IMR-90 (cell line): ENCODE data around the gene AIRE. TPM values are rescaled to one million over a fixed set of nuclear protein-coding genes. Genes with fewer than 3 reads are reported as not detected.

Source experiments
- ATAC-seq: fragments of 200-7000 bp; cut with Tn5 transposase; 2 replicates; pipeline ENCODE4 v1.9.1; 2020; ENCODE audit warnings: low read depth, mild to moderate bottlenecking, moderate library complexity
- BruUV-seq: library from RNA; stranded (reverse); fragments of 400-500 nt; replicated peaks from 2 replicates; lab custom pipeline; 2021; lab: Mats Ljungman, UMichigan
- CTCF ChIA-PET: fragments of 300-600 bp; formaldehyde crosslinking; extraction: SDS; loops from one replicate; lab custom pipeline; 2021; ENCODE audit warnings: antibody characterized with exemption; lab: Yijun Ruan, JAX
- POLR2A ChIA-PET: fragments of 300-600 bp; sonication (Branson Sonifier 250); formaldehyde crosslinking; loops from one replicate; lab custom pipeline; 2022; ENCODE audit warnings: antibody characterized with exemption; ENCODE audit not compliant: unreplicated experiment; lab: Charles Lee
- DNase-seq: peaks from one replicate; pipeline ENCODE4 v3.0.0; 2013
- H2AFZ ChIP-seq: replicated peaks from 2 replicates; pipeline ENCODE3; 2013; ENCODE audit warnings: low read length, mild to moderate bottlenecking; ENCODE audit not compliant: poor library complexity
- H2AK5ac ChIP-seq: 2 replicates; pipeline ENCODE4 v1.6.1; 2013; ENCODE audit warnings: low read depth, low read length, inconsistent platforms
- H2AK9ac ChIP-seq: replicated peaks from 2 replicates; pipeline ENCODE3; 2013; ENCODE audit warnings: mild to moderate bottlenecking, low read depth, low read length, moderate library complexity; ENCODE audit not compliant: poor library complexity
- H2BK120ac ChIP-seq: 2 replicates; pipeline ENCODE4 v1.6.1; 2013; ENCODE audit warnings: low read depth, low read length, inconsistent platforms
- H2BK15ac ChIP-seq: 3 replicates; pipeline ENCODE4 v1.6.1; 2013; ENCODE audit warnings: low read depth, low read length, inconsistent platforms
- H2BK20ac ChIP-seq: 2 replicates; pipeline ENCODE4 v1.6.1; 2013; ENCODE audit warnings: low read depth, mild to moderate bottlenecking, inconsistent platforms, low read length, moderate library complexity
- H2BK5ac ChIP-seq: 2 replicates; pipeline ENCODE4 v1.6.1; 2013; ENCODE audit warnings: mild to moderate bottlenecking, low read depth, low read length, inconsistent platforms; ENCODE audit not compliant: poor library complexity, severe bottlenecking
- H3K14ac ChIP-seq: replicated peaks from 2 replicates; pipeline ENCODE4 v1.6.1; 2013; ENCODE audit warnings: low read depth, low read length, inconsistent platforms
- H3K18ac ChIP-seq: 2 replicates; pipeline ENCODE4 v1.6.1; 2013; ENCODE audit warnings: low read depth, low read length, control low read depth
- H3K23ac ChIP-seq: 2 replicates; pipeline ENCODE4 v1.6.1; 2013; ENCODE audit warnings: low read depth, low read length, inconsistent platforms
- H3K27ac ChIP-seq: 2 replicates; pipeline ENCODE4 v1.5.1; 2013; ENCODE audit warnings: mild to moderate bottlenecking, control low read depth, low read length; ENCODE audit not compliant: insufficient read depth
- H3K27me3 ChIP-seq: 2 replicates; pipeline ENCODE4 v1.6.1; 2013; ENCODE audit warnings: low read length; ENCODE audit not compliant: control insufficient read depth, insufficient read depth
- H3K36me3 ChIP-seq: 2 replicates; pipeline ENCODE4 v1.6.1; 2013; ENCODE audit warnings: low read length, mixed read lengths; ENCODE audit not compliant: control insufficient read depth, insufficient read depth
- H3K4ac ChIP-seq: 2 replicates; pipeline ENCODE4 v1.6.1; 2013; ENCODE audit warnings: low read depth, low read length, inconsistent platforms
- H3K4me1 ChIP-seq: 2 replicates; pipeline ENCODE4 v1.6.1; 2013; ENCODE audit warnings: low read length, mixed read lengths; ENCODE audit not compliant: control insufficient read depth, insufficient read depth
- H3K4me2 ChIP-seq: 2 replicates; pipeline ENCODE4 v1.6.1; 2013; ENCODE audit warnings: low read depth, mild to moderate bottlenecking, control low read depth, low read length, moderate library complexity
- H3K4me3 ChIP-seq: 2 replicates; pipeline ENCODE4 v1.5.1; 2013; ENCODE audit warnings: low read depth, mild to moderate bottlenecking, control low read depth, low read length, moderate library complexity; ENCODE audit not compliant: insufficient read depth
- H3K56ac ChIP-seq: 2 replicates; pipeline ENCODE4 v1.6.1; 2013; ENCODE audit warnings: low read length, inconsistent platforms; ENCODE audit not compliant: insufficient read depth; ENCODE audit errors: extremely low read depth
- H3K79me1 ChIP-seq, 2 experiments: 2 replicates each; pipeline ENCODE4 v1.6.1; 2013; ENCODE audit warnings: low read length in 2 of 2, inconsistent platforms in 1 of 2, low read depth in 1 of 2
- H3K9ac ChIP-seq: 2 replicates; pipeline ENCODE4 v1.6.1; 2013; ENCODE audit warnings: low read depth, low read length, control low read depth
- H3K9me1 ChIP-seq: 2 replicates; pipeline ENCODE4 v1.6.1; 2013; ENCODE audit warnings: low read length, inconsistent platforms; ENCODE audit not compliant: insufficient read depth
- H3K9me3 ChIP-seq: 2 replicates; pipeline ENCODE4 v1.6.1; 2013; ENCODE audit warnings: low read length; ENCODE audit not compliant: control insufficient read depth, insufficient read depth
- H4K20me1 ChIP-seq: 2 replicates; pipeline ENCODE4 v1.6.1; 2013; ENCODE audit warnings: low read length, inconsistent platforms; ENCODE audit not compliant: insufficient read depth
- H4K5ac ChIP-seq: 2 replicates; pipeline ENCODE4 v1.6.1; 2013; ENCODE audit warnings: mild to moderate bottlenecking, low read depth, low read length, control low read depth
- H4K8ac ChIP-seq, 2 experiments: 2 replicates each; pipeline ENCODE4 v1.6.1; 2013; ENCODE audit warnings: low read depth in 2 of 2, low read length in 2 of 2, control low read depth in 1 of 2, inconsistent platforms in 1 of 2
- H4K91ac ChIP-seq: 2 replicates; pipeline ENCODE4 v1.6.1; 2013; ENCODE audit warnings: low read depth, low read length, inconsistent platforms; ENCODE audit not compliant: insufficient read depth
- CEBPB ChIP-seq: IDR thresholded peaks from 2 replicates; pipeline ENCODE4 v1.6.1; 2012; ENCODE audit warnings: low read depth, low read length, improper control_type of control experiment
- CHD1 ChIP-seq: IDR thresholded peaks from 2 replicates; pipeline ENCODE4 v1.6.1; 2012; ENCODE audit warnings: low read depth, low read length, improper control_type of control experiment
- ELK1 ChIP-seq: fragments of 150-350 bp; IDR thresholded peaks from 2 replicates; pipeline ENCODE4 v1.6.1; 2016; ENCODE audit warnings: low read depth, mild to moderate bottlenecking, low read length, moderate library complexity, borderline replicate concordance
- FOS ChIP-seq: fragments of 150-350 bp; IDR thresholded peaks from 2 replicates; pipeline ENCODE4 v1.6.1; 2016; ENCODE audit warnings: low read depth, low read length
- MAFK ChIP-seq: IDR thresholded peaks from 2 replicates; pipeline ENCODE4 v1.6.1; 2012; ENCODE audit warnings: low read depth, low read length, improper control_type of control experiment
- MAZ ChIP-seq: IDR thresholded peaks from 2 replicates; pipeline ENCODE4 v1.6.1; 2012; ENCODE audit warnings: low read depth, mild to moderate bottlenecking, low read length, improper control_type of control experiment, moderate library complexity, borderline replicate concordance
- MXI1 ChIP-seq: IDR thresholded peaks from 2 replicates; pipeline ENCODE4 v1.6.1; 2012; ENCODE audit warnings: low read depth, mild to moderate bottlenecking, low read length, moderate library complexity, borderline replicate concordance
- NFE2L2 ChIP-seq: fragments of 150-350 bp; IDR thresholded peaks from 2 replicates; pipeline ENCODE4 v1.6.1; 2016; ENCODE audit warnings: low read depth, mild to moderate bottlenecking, low read length
- POLR2A ChIP-seq: IDR thresholded peaks from 2 replicates; pipeline ENCODE4 v1.6.1; 2012; ENCODE audit warnings: mild to moderate bottlenecking, low read depth, low read length
- RAD21 ChIP-seq: IDR thresholded peaks from 2 replicates; pipeline ENCODE4 v1.6.1; 2012; ENCODE audit warnings: low read length, improper control_type of control experiment
- RFX5 ChIP-seq: IDR thresholded peaks from 2 replicates; pipeline ENCODE4 v1.8.0; 2012; ENCODE audit warnings: low read depth, mild to moderate bottlenecking, low read length, moderate library complexity
- WGBS, 2 experiments: methylation state at CpG; one replicate each; pipeline versions ENCODE4 v1.1.5 to v1.1.7; 2013; ENCODE audit warnings: missing lambda C conversion rate in 2 of 2; ENCODE audit not compliant: insufficient read length in 1 of 2; ENCODE audit errors: extremely low coverage in 2 of 2; 5-methylcytosine and 5-hydroxymethylcytosine counted together
- dilution Hi-C: fragments of 300-500 bp; cut with HindIII; formaldehyde crosslinking; loops from one replicate; pipeline ENCODE4 v1.14.3; 2018; ENCODE audit warnings: low sequenced_read_pairs; ENCODE audit not compliant: unreplicated experiment
- in situ Hi-C: fragments of 300-500 bp; cut with MboI; formaldehyde crosslinking; loops from 3 replicates; pipeline ENCODE4 v1.14.3; 2019; ENCODE audit warnings: low sequenced_read_pairs, inconsistent platforms, mixed read lengths
- intact Hi-C: fragments of 100-400 bp; cut with micrococcal nuclease; formaldehyde crosslinking; loops from 2 replicates; pipeline ENCODE4 v1.10.0; 2022
- polyA plus RNA-seq, 3 experiments: library from polyadenylated mRNA; depleted of rRNA; stranded (reverse); fragments of >200 nt; gene quantifications; 2 replicates each; pipeline ENCODE4 v1.2.3, GENCODE V29; 2012; ENCODE audit warnings: low replicate concordance in 1 of 3
- total RNA-seq: library from RNA; depleted of rRNA; stranded (reverse); fragments of >200 nt; gene quantifications from 2 replicates; pipeline ENCODE4 v1.2.3, GENCODE V29; 2012
- TF ChIP-seq, protein P1 (sequence below): fragments of 150-350 bp; IDR thresholded peaks from 2 replicates; pipeline ENCODE4 v1.6.1; 2017; ENCODE audit warnings: mild to moderate bottlenecking, antibody characterized with exemption, low read length, low read depth

The AIRE gene
- total and polyA plus RNA-seq, 2 of the 4 experiments (the other 2 are of a cell fraction): 0.05 TPM; not detected in 1

GRCh38 chr21:44275041-44275440 lies 10.6 kb upstream of the AIRE start:
- no peak overlapping the region for H3K18ac ChIP-seq
- no peak for DNase-seq
- H4K5ac ChIP-seq: no peak overlapping the region
- H3K4me2 ChIP-seq: no peak overlapping the region
- H2AFZ ChIP-seq: no peak overlapping the region
- TF ChIP-seq, protein P1, sequence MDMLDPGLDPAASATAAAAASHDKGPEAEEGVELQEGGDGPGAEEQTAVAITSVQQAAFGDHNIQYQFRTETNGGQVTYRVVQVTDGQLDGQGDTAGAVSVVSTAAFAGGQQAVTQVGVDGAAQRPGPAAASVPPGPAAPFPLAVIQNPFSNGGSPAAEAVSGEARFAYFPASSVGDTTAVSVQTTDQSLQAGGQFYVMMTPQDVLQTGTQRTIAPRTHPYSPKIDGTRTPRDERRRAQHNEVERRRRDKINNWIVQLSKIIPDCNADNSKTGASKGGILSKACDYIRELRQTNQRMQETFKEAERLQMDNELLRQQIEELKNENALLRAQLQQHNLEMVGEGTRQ: no peak
- TF ChIP-seq CHD1 (no peak), FOS (no peak), NFE2L2 (no peak), CEBPB (no peak), MAZ (no peak), ELK1 (no peak), MAFK (no peak), RFX5 (no peak), POLR2A (no peak), RAD21 (no peak), MXI1 (no peak)
- H3K23ac ChIP-seq: no peak overlapping the region
- no TSS peak for BruUV-seq
- no peaks in the 10 kb centered on the region for H4K20me1 ChIP-seq
- intact Hi-C loops (no loop called here), dilution Hi-C loops (no loop called here), in situ Hi-C loops (no loop called here)
- no peak overlapping the region for H3K4ac ChIP-seq
- H4K91ac ChIP-seq: no peak overlapping the region
- no peak overlapping the region for H4K8ac ChIP-seq
- no peak overlapping the region for H2AK5ac ChIP-seq
- ChIA-PET CTCF (no interaction called here), POLR2A (no interaction called here)
- no peak overlapping the region for H3K56ac ChIP-seq
- no peaks in the 10 kb centered on the region for H3K9me3 ChIP-seq
- H3K9ac ChIP-seq: no peak overlapping the region
- no peak overlapping the region for H3K4me3 ChIP-seq
- ATAC-seq: no peak
- no peak overlapping the region for H2BK120ac ChIP-seq
- no peak overlapping the region for H3K14ac ChIP-seq
- H2AK9ac ChIP-seq: no peak overlapping the region
- H3K4me1 ChIP-seq: no peaks in the 10 kb centered on the region
- H3K79me1 ChIP-seq: no peaks in the 10 kb centered on the region
- H3K27me3 ChIP-seq: peaks cover 14% of the 10 kb centered on the region
- H3K27ac ChIP-seq: no peak overlapping the region
- H2BK15ac ChIP-seq: no peak overlapping the region
- H3K9me1 ChIP-seq: no peaks in the 10 kb centered on the region
- H3K36me3 ChIP-seq: no peaks in the 10 kb centered on the region
- no peak overlapping the region for H2BK20ac ChIP-seq
- H2BK5ac ChIP-seq: no peak overlapping the region
- 80% methylated on average over 1 of the region's 5 CpGs; no CpG with 5 or more reads in 1 of the 2 experiments for WGBS, 2 experiments
